ELF-1 (cell line): ENCODE results near the gene UQCR11.
A peak's percentile ranks its signal among the peaks of the same experiment; 100 is the strongest.

Experiments
- DNase-seq: peaks from one replicate; pipeline ENCODE4 v3.0.0-alpha.2; 2016; ENCODE audit warnings: low read depth, low spot score

UQCR11 gene

DNA sequence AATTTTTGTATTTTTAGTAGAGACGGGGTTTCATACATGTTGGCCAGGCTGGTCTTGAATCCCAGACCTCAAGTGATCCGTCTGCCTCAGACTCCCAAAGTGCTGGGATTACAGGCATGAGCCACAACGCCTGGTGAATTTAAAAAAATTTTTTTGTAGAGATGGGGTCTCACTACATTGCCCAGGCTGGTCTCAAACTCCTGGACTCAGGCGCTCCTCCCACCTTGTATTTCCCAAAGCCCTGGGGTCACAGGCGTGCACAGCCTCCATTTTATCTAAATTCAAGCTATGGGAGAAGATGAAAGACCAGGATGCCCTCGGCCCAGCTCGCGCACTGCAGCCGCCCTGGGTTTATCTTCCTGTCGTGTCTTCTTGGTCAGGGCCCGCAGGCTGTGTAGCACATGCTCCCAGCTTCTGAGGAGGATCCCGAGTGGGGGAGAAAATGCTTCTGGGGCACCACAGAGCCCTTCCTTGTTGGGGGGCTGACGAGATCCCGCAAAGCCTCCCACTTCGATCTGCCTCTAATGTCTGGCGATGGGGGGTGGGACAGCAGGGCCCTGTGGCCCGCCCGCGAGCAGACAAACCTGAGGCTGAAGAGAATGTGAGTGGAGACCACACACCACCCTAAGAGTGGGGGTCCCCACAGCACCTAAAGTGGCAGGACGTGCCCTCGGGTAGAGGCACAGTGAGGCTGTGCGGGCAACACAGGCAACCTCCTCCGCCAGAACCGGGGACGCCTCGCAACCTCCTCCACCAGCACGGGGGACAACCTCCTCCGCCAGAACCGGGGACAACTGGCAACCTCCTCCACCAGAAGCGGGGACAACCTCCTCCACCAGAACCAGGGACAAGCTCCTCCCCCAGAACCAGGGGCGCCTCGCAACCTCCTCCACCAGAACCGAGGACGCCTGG is 31.3 kb upstream of the UQCR11 start:
- no peak for DNase-seq

GRCh38 chr19:1634938-1635243 is 29.6 kb upstream of the UQCR11 start:
- no peak for DNase-seq

GRCh38 chr19:1634242-1634937 is 29.1 kb upstream of the UQCR11 start:
- DNase-seq = no peak

DNA sequence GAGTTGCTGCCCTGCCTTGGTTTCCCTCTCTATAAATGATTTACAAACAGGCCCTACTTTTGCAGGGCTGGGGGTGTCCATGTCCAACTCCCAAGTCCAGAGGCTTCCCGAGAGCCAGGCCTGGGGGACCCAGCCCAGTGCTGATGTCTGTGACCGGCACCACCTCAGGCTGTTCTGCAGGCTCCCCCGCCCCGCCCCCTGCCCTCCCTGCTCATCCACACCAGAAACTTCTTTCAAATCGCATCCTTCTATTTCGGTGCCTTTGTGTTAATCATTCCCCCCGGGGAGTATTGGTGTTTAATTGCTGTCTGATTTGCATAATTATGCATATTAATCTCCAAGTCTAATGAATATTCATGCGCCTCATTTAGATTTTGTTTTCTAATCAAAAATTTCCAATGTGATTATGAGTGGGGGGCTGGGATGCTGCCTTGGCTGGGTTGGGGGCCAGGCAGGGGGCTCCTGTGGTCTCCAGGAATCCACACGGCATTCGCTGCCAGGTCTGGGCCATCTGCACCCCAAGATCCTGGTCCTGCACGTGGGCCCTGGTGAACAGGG is 28.1 kb upstream of the UQCR11 start:
- DNase-seq = no peak

DNA sequence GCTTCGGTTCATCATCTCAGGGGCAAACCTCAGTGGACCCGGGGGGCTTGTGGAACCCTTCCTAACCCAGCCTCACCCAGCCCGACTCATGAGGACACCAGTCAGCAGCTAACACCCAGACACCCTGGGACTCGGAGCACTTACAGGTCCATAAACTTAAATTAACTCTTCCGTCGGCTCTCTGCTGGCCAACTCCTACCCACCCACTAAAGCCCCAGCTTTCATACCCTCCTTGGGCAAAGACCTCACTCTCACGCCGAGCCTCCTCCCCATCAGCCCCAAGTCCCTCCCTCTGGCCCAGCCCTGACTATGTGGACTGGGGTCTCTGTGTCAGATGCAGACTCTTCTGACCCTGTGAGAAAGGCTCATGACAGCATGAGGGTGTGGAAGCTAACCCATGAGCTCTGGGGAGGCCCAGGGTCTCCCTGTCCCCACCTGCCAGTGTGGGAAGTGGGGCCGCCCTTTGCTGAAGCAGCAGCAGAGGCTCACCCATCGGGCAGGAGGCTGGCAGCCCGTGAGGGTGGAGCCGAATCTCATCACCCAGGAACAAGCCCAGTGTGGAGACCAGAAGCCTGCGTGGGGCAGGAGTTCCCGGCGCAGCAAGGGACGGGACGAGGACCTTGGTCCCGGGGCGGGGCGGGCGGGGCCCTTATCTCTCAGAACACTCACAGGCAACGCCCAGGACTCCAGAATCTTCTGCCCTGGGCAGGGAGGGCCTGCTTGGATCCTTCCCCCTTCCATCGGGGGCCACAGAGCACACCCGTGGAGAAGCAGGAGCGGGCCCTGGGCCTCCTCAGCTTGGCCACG is 27.4 kb upstream of the UQCR11 start:
- no peak for DNase-seq

- DNase-seq = no peak
These were observed 26.4 kb upstream of the UQCR11 start for GRCh38 chr19:1631557-1632100.

GRCh38 chr19:1630811-1631210 is 25.5 kb upstream of the UQCR11 start:
- DNase-seq = no peak

DNA sequence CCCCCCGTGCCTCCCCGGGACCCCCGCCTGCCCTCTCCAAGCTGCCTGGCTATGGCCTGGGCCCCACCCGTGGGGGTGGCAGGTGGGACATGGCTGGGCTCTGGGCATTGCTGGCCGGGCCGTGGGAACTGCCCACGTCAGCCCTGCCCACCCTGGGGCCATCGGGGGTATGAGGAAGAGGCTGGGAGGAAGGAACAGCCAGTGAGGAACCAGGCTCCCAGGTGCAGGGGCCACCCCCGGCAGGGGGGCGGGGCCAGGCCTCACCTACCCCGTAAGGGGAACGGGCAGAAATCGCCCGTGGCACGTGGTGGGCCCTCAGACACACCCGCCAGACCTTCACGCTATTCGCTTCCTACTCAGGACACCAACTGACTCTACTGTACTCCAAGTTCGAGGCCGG is 24.8 kb upstream of the UQCR11 start:
- no peak for DNase-seq

DNA sequence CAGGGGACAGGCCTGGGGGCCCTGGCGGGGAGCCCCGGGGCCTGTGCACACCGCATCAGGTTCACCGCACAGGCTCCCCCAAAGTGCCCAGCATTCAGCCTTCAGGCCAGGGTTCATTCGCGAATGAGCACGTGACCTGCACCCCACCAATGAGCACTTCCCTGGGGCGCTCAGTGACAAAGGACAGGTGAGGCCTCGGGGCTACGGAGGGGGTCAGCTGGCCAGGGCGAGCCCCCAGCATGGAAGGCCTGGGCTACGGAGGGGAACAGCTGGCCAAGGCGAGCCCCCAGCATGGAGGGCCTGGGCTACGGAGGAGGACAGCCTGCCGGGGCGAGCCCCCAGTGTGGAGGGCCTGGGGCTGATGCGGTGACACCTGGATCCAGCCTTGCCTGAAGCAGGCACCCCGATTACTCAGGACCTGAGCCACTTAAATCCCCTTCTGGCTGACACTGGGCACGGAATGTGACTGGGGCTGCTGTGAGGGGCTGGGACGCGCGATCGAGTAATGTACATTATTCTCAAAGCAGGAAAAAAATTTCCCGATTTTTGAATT is 24.1 kb upstream of the UQCR11 start:
- DNase-seq = no peak

DNA sequence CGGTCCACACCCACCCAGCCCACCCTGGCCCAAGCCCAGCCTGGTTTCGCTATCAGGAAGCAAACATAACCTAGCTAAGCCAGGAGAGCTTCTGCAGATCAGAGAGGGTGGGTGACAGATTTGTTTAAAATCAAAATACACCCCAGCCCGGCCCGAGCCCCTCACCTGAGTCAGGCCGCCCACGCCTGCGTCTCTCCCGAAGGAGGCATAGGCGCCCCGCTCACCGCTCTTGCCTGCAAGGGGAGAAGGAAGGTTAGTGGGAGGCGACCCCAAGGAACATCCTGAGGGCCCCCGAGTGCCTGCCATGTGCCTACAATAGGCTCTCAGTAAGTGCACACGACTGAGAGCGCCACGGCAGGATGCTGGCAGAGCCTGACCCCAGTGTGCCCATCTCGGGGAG is 21.9 kb upstream of the UQCR11 start:
- DNase-seq = no peak

- no peak for DNase-seq
These were observed 21.3 kb upstream of the UQCR11 start for GRCh38 chr19:1626417-1627010.

DNA sequence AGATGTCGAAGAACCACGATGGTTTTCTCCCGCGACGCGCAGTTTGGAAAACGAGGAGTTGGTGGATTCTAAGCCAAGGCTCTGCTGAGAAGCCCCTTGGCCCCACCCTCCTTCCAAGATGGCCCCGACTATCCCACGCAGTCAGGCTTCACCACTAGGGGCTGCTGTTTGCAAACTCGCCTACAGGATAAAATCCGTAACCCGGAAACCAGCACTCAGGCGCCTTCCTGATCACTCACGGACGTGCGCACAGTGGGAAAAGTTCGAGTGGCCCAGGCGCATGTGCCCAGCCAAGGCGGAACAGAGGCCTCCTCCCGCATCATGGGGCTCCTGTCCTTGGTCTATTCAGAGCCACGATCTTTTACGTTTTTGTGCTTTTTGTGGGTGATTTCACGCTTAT is 19.2 kb upstream of the UQCR11 start:
- DNase-seq = peak; percentile 86

GRCh38 chr19:1622541-1622940 is 17.3 kb upstream of the UQCR11 start:
- no peak for DNase-seq

GRCh38 chr19:1622007-1622406 is 16.7 kb upstream of the UQCR11 start:
- no peak for DNase-seq

- no peak for DNase-seq
These were observed 16.3 kb upstream of the UQCR11 start for GRCh38 chr19:1621574-1621973.

- no peak for DNase-seq
These were observed 15.8 kb upstream of the UQCR11 start for GRCh38 chr19:1621021-1621420.

DNA sequence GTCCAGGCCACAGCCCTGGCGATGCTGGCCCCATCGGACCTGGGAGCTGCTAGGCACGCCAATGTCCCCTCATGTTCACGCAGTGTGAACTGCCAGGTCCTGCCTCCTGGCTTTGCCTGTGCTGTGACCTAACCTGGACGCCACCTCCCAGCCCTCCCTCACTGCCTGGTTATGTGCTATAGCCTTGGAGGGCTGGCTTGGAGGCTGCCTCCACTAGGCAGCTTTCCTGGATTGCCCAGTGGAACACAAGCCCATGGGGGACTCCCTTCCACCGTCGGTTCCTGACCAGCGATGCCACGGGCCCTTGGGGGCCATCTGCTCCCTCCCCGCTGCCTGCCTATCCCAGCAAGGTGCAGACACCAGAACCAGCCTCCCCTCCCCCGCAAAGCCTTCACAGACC is 15.2 kb upstream of the UQCR11 start:
- no peak for DNase-seq

GRCh38 chr19:1619703-1620102 is 14.4 kb upstream of the UQCR11 start:
- DNase-seq = no peak

DNA sequence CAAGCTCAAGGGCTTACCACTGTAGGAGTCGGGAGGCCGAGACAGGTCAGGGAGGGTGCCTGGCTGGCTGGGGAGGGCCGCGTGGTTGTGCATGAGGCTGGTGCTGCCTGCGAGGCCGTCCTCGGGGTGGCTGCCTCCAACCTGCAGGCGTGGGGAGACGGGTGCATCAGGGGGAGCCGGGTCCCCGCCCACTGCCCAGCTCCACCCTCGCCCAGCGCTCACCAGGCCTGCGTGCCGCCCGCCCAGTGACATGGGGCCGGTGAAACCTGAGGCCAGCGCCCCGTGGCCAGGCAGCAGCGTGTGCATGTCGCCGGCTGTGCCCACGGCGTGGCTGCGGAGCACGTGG is 13.8 kb upstream of the UQCR11 start:
- DNase-seq = no peak

- peak; percentile 58 for DNase-seq
These were observed 13.2 kb upstream of the UQCR11 start for GRCh38 chr19:1618157-1619093.
